Measurements from ENCODE around the gene WDR38.

GRCh38 chr9:124863371-124863871, 10.2 kb downstream of the WDR38 start:
- TF ChIP-seq CTCF (IDR thresholded peaks at IDR 0.05; ENCODE audit: low read length) (no peak), EZH2 (IDR thresholded peaks at IDR 0.05; ENCODE audit: borderline replicate concordance, low read length) (no peak)
